Breast epithelium (tissue), 4 donors: ENCODE measurements around the gene OLFML2A. TPM values are rescaled to one million over a fixed set of nuclear protein-coding genes. Genes with fewer than 3 reads are reported as not detected.

Source experiments
- DNase-seq, 2 donors: peaks; one replicate each; pipeline ENCODE4 v3.0.0-alpha.2; 2019; ENCODE audit warnings: low spot score in 2 of 2
- H3K27ac ChIP-seq, 2 donors: fragments of 200-600 bp; sonication (generic) in 1 of 2; one replicate each; pipeline ENCODE4 v1.5.1; 2016 to 2019; ENCODE audit warnings: mild to moderate bottlenecking in 1 of 2
- H3K27me3 ChIP-seq, 2 donors: fragments of 200-600 bp; sonication (generic) in 1 of 2; one replicate each; pipeline versions ENCODE4 v1.5.1 to v1.6.0; 2017 to 2019; ENCODE audit warnings: control low read depth in 1 of 2, mild to moderate bottlenecking in 1 of 2
- H3K36me3 ChIP-seq: fragments of 200-600 bp; one replicate; pipeline ENCODE4 v1.5.1; 2019
- H3K4me1 ChIP-seq, 2 donors: fragments of 200-600 bp; sonication (generic); one replicate each; pipeline ENCODE4 v1.5.1; 2016 to 2019; ENCODE audit warnings: control low read depth in 1 of 2
- H3K4me3 ChIP-seq, 3 donors: fragments of 200-600 bp; sonication (generic); 1 replicate in 2 of 3; 2 replicates in 1 of 3; pipeline ENCODE4 v1.5.1; 2016 to 2019; ENCODE audit warnings: mild to moderate bottlenecking in 3 of 3, moderate library complexity in 2 of 3
- H3K9me3 ChIP-seq, 2 donors: fragments of 200-600 bp; sonication (generic) in 1 of 2; one replicate each; pipeline ENCODE4 v1.5.1; 2016 to 2019; ENCODE audit warnings: control low read depth in 1 of 2
- POLR2A ChIP-seq: fragments of 450-650 bp; IDR thresholded peaks from one replicate; pipeline ENCODE4 v1.6.1; 2016; ENCODE audit warnings: antibody characterized with exemption, mild to moderate bottlenecking, moderate library complexity
- POLR2AphosphoS5 ChIP-seq, 3 donors: sonication (generic); formaldehyde crosslinking; IDR thresholded peaks; one replicate each; pipeline ENCODE4 v1.6.1; 2017; ENCODE audit warnings: antibody characterized with exemption in 3 of 3
- intact Hi-C: fragments of 100-400 bp; cut with DNase I; formaldehyde crosslinking; loops from one replicate; pipeline ENCODE4 v1.15.1; 2023; ENCODE audit warnings: low total_unique reads
- total RNA-seq, 3 donors: library from RNA; depleted of rRNA; stranded (reverse); fragments of >200 nt; gene quantifications; one replicate each; pipeline ENCODE4 v1.1.0, GENCODE V29; 2016
- TF ChIP-seq, protein P1 (sequence below), 3 donors: fragments of 450-650 bp; IDR thresholded peaks; one replicate each; pipeline ENCODE4 v1.5.1; 2016 to 2017; ENCODE audit warnings: antibody characterized with exemption in 3 of 3, mild to moderate bottlenecking in 3 of 3, moderate library complexity in 3 of 3

Gene OLFML2A
- total RNA-seq, 3 donors from 2014 or later: 11.4 to 25.2 (median 11.4) TPM

GRCh38 chr9:124854161-124854560 lies 77.2 kb downstream of the OLFML2A start:
- H3K27ac ChIP-seq: peak overlapping the region in 1 of 2 donors; percentile 67
- H3K4me3 ChIP-seq: no peak overlapping the region

GRCh38 chr9:124854822-124855221 lies 77.9 kb downstream of the OLFML2A start:
- intact Hi-C loops: no loop called here
- Histone ChIP-seq H3K9me3 (no peaks in the 10 kb centered on the region), H3K36me3 (peaks cover 4% of the 10 kb centered on the region), H3K4me3 (no peak overlapping the region), H3K4me1 (peaks cover 0 to 7% of the 10 kb centered on the region in 2 donors), H3K27me3 (no peaks in the 10 kb centered on the region), H3K27ac (no peak overlapping the region)
- DNase-seq: no peak
- TF ChIP-seq POLR2A: no peak

More at GRCh38 chr9:124854161-124854560, 77.2 kb downstream of the OLFML2A start:
- no peak for TF ChIP-seq POLR2AphosphoS5 (IDR thresholded peaks at IDR 0.05)
- TF ChIP-seq POLR2A: no peak
- TF ChIP-seq, protein P1, sequence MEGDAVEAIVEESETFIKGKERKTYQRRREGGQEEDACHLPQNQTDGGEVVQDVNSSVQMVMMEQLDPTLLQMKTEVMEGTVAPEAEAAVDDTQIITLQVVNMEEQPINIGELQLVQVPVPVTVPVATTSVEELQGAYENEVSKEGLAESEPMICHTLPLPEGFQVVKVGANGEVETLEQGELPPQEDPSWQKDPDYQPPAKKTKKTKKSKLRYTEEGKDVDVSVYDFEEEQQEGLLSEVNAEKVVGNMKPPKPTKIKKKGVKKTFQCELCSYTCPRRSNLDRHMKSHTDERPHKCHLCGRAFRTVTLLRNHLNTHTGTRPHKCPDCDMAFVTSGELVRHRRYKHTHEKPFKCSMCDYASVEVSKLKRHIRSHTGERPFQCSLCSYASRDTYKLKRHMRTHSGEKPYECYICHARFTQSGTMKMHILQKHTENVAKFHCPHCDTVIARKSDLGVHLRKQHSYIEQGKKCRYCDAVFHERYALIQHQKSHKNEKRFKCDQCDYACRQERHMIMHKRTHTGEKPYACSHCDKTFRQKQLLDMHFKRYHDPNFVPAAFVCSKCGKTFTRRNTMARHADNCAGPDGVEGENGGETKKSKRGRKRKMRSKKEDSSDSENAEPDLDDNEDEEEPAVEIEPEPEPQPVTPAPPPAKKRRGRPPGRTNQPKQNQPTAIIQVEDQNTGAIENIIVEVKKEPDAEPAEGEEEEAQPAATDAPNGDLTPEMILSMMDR (IDR thresholded peaks at IDR 0.05): no peak
- H3K36me3 ChIP-seq: peaks cover 4% of the 10 kb centered on the region
- H3K27me3 ChIP-seq: no peaks in the 10 kb centered on the region
- peaks cover 0 to 7% of the 10 kb centered on the region in 2 donors for H3K4me1 ChIP-seq
- intact Hi-C loops: no loop called here
- H3K9me3 ChIP-seq: no peaks in the 10 kb centered on the region
- no peak for DNase-seq

DNA sequence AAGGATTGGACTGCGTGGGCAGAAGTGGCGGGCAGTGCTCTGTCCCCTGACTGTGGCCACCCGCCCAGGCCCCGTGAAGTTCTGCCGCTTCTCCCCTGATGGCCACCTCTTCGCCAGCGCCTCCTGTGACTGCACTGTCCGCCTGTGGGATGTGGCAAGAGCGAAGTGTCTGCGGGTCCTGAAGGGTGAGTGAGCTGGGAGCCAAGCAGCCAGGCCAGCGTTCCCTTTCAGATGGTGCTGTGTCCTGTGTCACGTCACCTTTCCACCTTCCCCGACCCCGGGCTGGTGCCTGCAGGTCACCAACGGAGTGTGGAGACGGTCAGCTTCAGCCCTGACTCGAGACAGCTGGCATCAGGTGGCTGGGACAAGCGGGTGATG lies 78.6 kb downstream of the OLFML2A start:
- H3K4me3 ChIP-seq: no peak overlapping the region
- DNase-seq: no peak
- no peaks in the 10 kb centered on the region for H3K9me3 ChIP-seq
- peaks cover 4% of the 10 kb centered on the region for H3K36me3 ChIP-seq
- no peak for TF ChIP-seq POLR2AphosphoS5 (IDR thresholded peaks at IDR 0.05)
- TF ChIP-seq, protein P1 (IDR thresholded peaks at IDR 0.05): no peak
- no peak for TF ChIP-seq POLR2A
- H3K4me1 ChIP-seq: peaks cover 0 to 12% of the 10 kb centered on the region in 2 donors
- intact Hi-C loops: no loop called here
- no peaks in the 10 kb centered on the region for H3K27me3 ChIP-seq
- H3K27ac ChIP-seq: no peak overlapping the region

GRCh38 chr9:124855944-124856765 lies 79.2 kb downstream of the OLFML2A start:
- DNase-seq: no peak
- intact Hi-C loops: no loop called here
- H3K4me3 ChIP-seq: no peak overlapping the region
- H3K9me3 ChIP-seq: no peaks in the 10 kb centered on the region
- H3K36me3 ChIP-seq: peaks cover 4% of the 10 kb centered on the region
- no peaks in the 10 kb centered on the region for H3K27me3 ChIP-seq
- TF ChIP-seq, protein P1 (IDR thresholded peaks at IDR 0.05): no peak
- TF ChIP-seq POLR2AphosphoS5 (IDR thresholded peaks at IDR 0.05) (no peak), POLR2A (no peak)
- H3K27ac ChIP-seq: no peak overlapping the region
- H3K4me1 ChIP-seq: peaks cover 4 to 15% of the 10 kb centered on the region in 2 donors

- Histone ChIP-seq H3K36me3 (peaks cover 4% of the 10 kb centered on the region), H3K27ac (no peak overlapping the region), H3K4me3 (no peak overlapping the region), H3K9me3 (no peaks in the 10 kb centered on the region), H3K4me1 (peaks cover 4 to 10% of the 10 kb centered on the region in 2 donors), H3K27me3 (no peaks in the 10 kb centered on the region)
- TF ChIP-seq POLR2AphosphoS5 (IDR thresholded peaks at IDR 0.05): peak in 1 of 3 donors; percentile 14
- TF ChIP-seq, protein P1 (IDR thresholded peaks at IDR 0.05): no peak
- no peak for DNase-seq
- intact Hi-C loops: no loop called here
These were observed 80.7 kb downstream of the OLFML2A start for GRCh38 chr9:124857533-124858162.
